Measurements from ENCODE around the gene C1QTNF9B.

GRCh38 chr13:23915308-23915707 is 18.0 kb upstream of the C1QTNF9B start:
- TF ChIP-seq CTCF (IDR thresholded peaks at IDR 0.05; ENCODE audit: insufficient read depth, low read length, poor library complexity, severe bottlenecking), result no peak
- TF ChIP-seq EZH2phosphoT487 (conservative IDR thresholded peaks at IDR 0.05; ENCODE audit: low read length), result no peak
